ENCODE data around the gene CALHM5.

Gene CALHM5

DNA sequence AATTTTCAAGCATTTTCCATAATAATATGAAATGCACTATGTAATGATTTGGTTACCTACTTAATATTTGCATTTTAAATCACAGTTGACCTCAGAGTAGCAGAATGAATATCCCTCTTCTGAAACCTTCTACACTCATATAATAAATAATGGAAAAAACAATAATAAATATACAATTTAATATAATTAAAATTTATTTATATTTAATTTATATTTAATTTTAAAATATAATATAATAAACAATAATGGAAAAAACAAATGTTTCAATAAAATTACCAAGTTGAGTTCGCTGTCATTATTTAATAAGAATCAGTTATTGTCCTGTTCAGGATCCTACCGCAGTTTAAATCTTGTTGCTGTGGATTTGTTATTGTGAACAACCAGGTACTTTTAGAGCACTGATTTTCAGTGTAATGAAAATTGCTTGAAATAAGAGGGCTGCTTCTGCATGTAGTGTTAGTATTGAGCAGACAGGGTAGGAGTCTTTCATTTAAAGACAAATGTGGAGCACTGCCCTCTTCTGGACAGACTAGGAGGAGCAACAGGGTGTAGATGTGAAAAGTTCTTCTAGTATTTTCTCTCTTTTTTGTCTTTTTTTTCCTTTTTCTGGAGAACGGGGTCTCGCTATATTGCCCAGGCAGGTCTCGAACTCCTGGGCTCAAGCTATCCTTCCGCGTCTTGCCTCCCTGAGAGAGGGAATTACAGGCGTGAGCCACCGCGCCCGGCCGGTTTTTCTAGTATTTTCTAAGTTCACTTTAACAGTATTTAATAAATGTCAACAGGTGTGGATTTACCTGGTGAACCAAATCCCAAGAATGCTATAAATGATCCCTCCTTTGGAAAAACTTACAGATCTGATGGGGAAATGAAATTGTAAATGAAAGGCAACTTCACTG, 20.5 kb downstream of the CALHM5 start:
- Histone ChIP-seq H3K36me3 (ENCODE audit: insufficient read depth, low read length) (no peaks in the 10 kb centered on the region), H3K4me3 (ENCODE audit: low read depth in 1 of 2, low read length in 2 of 2) (no peak overlapping the region), H3K27me3 (ENCODE audit: control insufficient read depth in 1 of 2, insufficient read depth in 2 of 2, low read length in 2 of 2) (no peaks in the 10 kb centered on the region), H3K27ac (ENCODE audit: low read depth, low read length) (no peak overlapping the region), H3K9ac (ENCODE audit: low read length) (no peak overlapping the region), H3K9me3 (ENCODE audit: low read length) (no peaks in the 10 kb centered on the region), H3K4me1 (ENCODE audit: insufficient read depth, low read length) (no peaks in the 10 kb centered on the region)

DNA sequence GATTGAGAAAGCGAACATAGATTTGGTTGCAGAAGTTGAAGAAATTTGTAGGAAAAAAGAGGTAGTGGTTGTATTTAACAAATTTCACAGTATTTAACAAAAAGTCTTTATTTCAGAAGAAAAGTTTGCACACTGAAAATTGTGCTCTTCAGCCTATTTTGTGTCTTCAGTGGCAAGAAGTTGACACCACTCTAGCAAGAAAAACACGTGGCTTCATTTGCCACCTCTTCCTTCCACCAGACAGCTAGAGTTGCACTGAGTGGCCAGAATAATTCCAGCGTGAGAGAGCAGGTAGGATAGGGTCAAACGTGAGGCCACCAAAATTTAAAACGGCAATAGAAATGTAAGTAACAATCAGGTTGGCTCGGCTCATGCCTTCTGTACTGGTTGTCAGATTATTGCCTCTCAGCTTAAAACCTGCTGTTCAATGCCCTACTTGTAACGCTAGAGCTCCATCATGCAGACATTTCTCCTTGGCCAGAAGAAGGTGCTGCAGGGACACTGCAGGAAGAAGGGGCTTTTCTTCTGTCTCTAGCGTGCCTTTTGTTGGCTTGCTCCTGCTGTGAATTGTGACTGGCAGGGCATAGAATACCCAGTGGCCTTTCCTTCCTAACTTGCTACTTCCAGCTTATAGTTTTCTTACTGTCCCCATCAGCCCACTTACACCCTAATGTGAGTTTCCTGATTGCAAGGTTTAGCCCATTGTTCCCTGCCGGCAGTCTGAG, 22.0 kb downstream of the CALHM5 start:
- Histone ChIP-seq H3K4me1 (ENCODE audit: insufficient read depth, low read length) (no peaks in the 10 kb centered on the region), H3K4me3 (ENCODE audit: low read depth in 1 of 2, low read length in 2 of 2) (no peak overlapping the region), H3K9me3 (ENCODE audit: low read length) (no peaks in the 10 kb centered on the region), H3K27ac (ENCODE audit: low read depth, low read length) (no peak overlapping the region), H3K36me3 (ENCODE audit: insufficient read depth, low read length) (no peaks in the 10 kb centered on the region), H3K27me3 (ENCODE audit: control insufficient read depth in 1 of 2, insufficient read depth in 2 of 2, low read length in 2 of 2) (no peaks in the 10 kb centered on the region), H3K9ac (ENCODE audit: low read length) (no peak overlapping the region)

GRCh38 chr6:116535109-116535508, 23.7 kb downstream of the CALHM5 start:
- Histone ChIP-seq H3K4me1 (ENCODE audit: insufficient read depth, low read length) (no peaks in the 10 kb centered on the region), H3K27me3 (ENCODE audit: control insufficient read depth in 1 of 2, insufficient read depth in 2 of 2, low read length in 2 of 2) (no peaks in the 10 kb centered on the region), H3K36me3 (ENCODE audit: insufficient read depth, low read length) (no peaks in the 10 kb centered on the region)

GRCh38 chr6:116536216-116536621, 24.8 kb downstream of the CALHM5 start:
- Histone ChIP-seq H3K4me1 (ENCODE audit: insufficient read depth, low read length) (no peaks in the 10 kb centered on the region), H3K27ac (ENCODE audit: low read depth, low read length) (no peak overlapping the region), H3K9me3 (ENCODE audit: low read length) (no peaks in the 10 kb centered on the region), H3K27me3 (ENCODE audit: control insufficient read depth in 1 of 2, insufficient read depth in 2 of 2, low read length in 2 of 2) (no peaks in the 10 kb centered on the region), H3K9ac (ENCODE audit: low read length) (no peak overlapping the region), H3K4me3 (ENCODE audit: low read depth in 1 of 2, low read length in 2 of 2) (no peak overlapping the region), H3K36me3 (ENCODE audit: insufficient read depth, low read length) (no peaks in the 10 kb centered on the region)

More at GRCh38 chr6:116535109-116535508, 23.7 kb downstream of the CALHM5 start:
- Histone ChIP-seq H3K9ac (ENCODE audit: low read length) (no peak overlapping the region), H3K4me3 (ENCODE audit: low read depth in 1 of 2, low read length in 2 of 2) (no peak overlapping the region), H3K9me3 (ENCODE audit: low read length) (no peaks in the 10 kb centered on the region), H3K27ac (ENCODE audit: low read depth, low read length) (no peak overlapping the region)

DNA sequence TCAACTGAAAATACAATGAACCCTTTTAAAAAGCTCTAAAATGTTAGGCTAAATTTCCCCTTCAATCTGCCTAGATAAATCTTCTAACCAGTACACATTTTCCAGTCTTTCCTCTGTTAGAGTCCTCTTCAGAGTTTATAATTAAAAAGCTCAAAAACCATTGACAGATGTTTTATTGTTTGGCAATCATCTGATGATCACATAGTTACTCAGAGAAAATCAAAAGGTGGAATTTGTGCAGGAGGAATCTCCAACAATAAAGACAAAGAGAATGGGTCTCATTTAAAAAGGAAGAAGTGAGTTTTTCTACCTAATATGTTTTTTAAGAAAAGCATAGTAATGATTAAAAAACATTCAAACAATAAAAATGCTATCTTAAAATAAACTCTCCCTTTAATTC, 31.0 kb downstream of the CALHM5 start:
- no peak overlapping the region for H3K4me3 ChIP-seq (ENCODE audit: low read depth in 1 of 2, low read length in 2 of 2)
- H3K9me3 ChIP-seq (ENCODE audit: low read length): no peaks in the 10 kb centered on the region
- H3K9ac ChIP-seq (ENCODE audit: low read length): no peak overlapping the region
- H3K27ac ChIP-seq (ENCODE audit: low read depth, low read length): no peak overlapping the region
- no peaks in the 10 kb centered on the region for H3K27me3 ChIP-seq (ENCODE audit: control insufficient read depth in 1 of 2, insufficient read depth in 2 of 2, low read length in 2 of 2)
- no peaks in the 10 kb centered on the region for H3K4me1 ChIP-seq (ENCODE audit: insufficient read depth, low read length)
- H3K36me3 ChIP-seq (ENCODE audit: insufficient read depth, low read length): no peaks in the 10 kb centered on the region

- H3K36me3 ChIP-seq (ENCODE audit: insufficient read depth, low read length): no peaks in the 10 kb centered on the region
- H3K27ac ChIP-seq (ENCODE audit: low read depth, low read length): no peak overlapping the region
- no peaks in the 10 kb centered on the region for H3K9me3 ChIP-seq (ENCODE audit: low read length)
- no peaks in the 10 kb centered on the region for H3K4me1 ChIP-seq (ENCODE audit: insufficient read depth, low read length)
- H3K4me3 ChIP-seq (ENCODE audit: low read depth in 1 of 2, low read length in 2 of 2): no peak overlapping the region
- H3K9ac ChIP-seq (ENCODE audit: low read length): no peak overlapping the region
- no peaks in the 10 kb centered on the region for H3K27me3 ChIP-seq (ENCODE audit: control insufficient read depth in 1 of 2, insufficient read depth in 2 of 2, low read length in 2 of 2)
Observed at GRCh38 chr6:116543149-116543548, 31.7 kb downstream of the CALHM5 start.

DNA sequence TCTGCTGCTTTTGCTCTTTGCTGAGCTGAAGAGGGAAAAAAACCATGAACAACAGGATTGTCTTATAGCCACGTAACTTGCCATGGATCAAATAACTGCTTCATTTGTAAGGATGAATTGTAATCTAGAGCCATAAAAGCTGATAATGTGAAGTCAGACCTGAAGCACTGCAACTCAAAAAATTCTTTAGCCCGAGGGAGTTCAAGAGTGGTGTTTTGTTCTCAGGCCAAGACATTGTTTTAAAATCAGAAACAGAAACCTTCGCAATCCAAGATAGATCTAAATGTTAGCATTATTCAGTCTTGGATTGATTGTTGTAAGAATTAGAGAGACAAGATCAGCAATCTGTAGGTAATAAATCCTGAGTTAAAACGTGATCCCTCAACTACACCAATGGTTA, 34.2 kb downstream of the CALHM5 start, which contains the start of gene TRAPPC3L:
TRAPPC3L (minus strand) TSS at position 34 of the 400 bp plus-strand sequence. CDS start 170 bp downstream, outside the sequence.
- Histone ChIP-seq H3K9ac (ENCODE audit: low read length) (no peak within 1 kb of the TSS), H3K36me3 (ENCODE audit: insufficient read depth, low read length) (no peaks in the 10 kb centered on the region), H3K4me3 (ENCODE audit: low read depth in 1 of 2, low read length in 2 of 2) (no peak within 1 kb of the TSS), H3K27me3 (ENCODE audit: control insufficient read depth in 1 of 2, insufficient read depth in 2 of 2, low read length in 2 of 2) (no peaks in the 10 kb centered on the region), H3K9me3 (ENCODE audit: low read length) (no peaks in the 10 kb centered on the region), H3K27ac (ENCODE audit: low read depth, low read length) (no peak within 1 kb of the TSS), H3K4me1 (ENCODE audit: insufficient read depth, low read length) (no peaks in the 10 kb centered on the region)

GRCh38 chr6:116547358-116547757, 35.9 kb downstream of the CALHM5 start:
- H3K27ac ChIP-seq (ENCODE audit: low read depth, low read length): no peak overlapping the region
- no peak overlapping the region for H3K9ac ChIP-seq (ENCODE audit: low read length)
- no peaks in the 10 kb centered on the region for H3K27me3 ChIP-seq (ENCODE audit: control insufficient read depth in 1 of 2, insufficient read depth in 2 of 2, low read length in 2 of 2)
- H3K9me3 ChIP-seq (ENCODE audit: low read length): no peaks in the 10 kb centered on the region
- H3K4me1 ChIP-seq (ENCODE audit: insufficient read depth, low read length): no peaks in the 10 kb centered on the region
- no peak overlapping the region for H3K4me3 ChIP-seq (ENCODE audit: low read depth in 1 of 2, low read length in 2 of 2)
- no peaks in the 10 kb centered on the region for H3K36me3 ChIP-seq (ENCODE audit: insufficient read depth, low read length)

DNA sequence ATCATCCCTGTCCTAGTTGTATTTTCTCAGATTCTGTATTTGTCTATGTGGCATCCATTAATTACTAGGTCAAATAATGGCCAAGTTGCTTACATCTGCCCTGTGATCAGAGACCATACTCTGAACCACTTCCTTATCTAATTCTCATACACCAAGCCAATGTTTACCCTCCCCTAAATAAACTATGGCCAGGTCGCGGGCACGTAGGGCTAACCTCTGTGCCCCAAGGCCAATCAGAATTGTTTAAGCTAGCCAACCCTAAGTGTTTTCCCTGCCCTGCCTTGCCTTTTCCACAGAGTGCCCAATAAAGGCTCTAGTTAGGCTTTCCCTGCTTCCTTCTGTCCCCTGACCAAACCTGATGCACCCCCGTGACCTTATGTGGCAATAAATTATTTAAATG, 39.4 kb downstream of the CALHM5 start:
- H3K4me1 ChIP-seq (ENCODE audit: insufficient read depth, low read length): no peaks in the 10 kb centered on the region
- H3K27ac ChIP-seq (ENCODE audit: low read depth, low read length): no peak overlapping the region
- H3K36me3 ChIP-seq (ENCODE audit: insufficient read depth, low read length): no peaks in the 10 kb centered on the region
- H3K4me3 ChIP-seq (ENCODE audit: low read depth in 1 of 2, low read length in 2 of 2): no peak overlapping the region
- H3K9ac ChIP-seq (ENCODE audit: low read length): no peak overlapping the region
- no peaks in the 10 kb centered on the region for H3K9me3 ChIP-seq (ENCODE audit: low read length)
- no peaks in the 10 kb centered on the region for H3K27me3 ChIP-seq (ENCODE audit: control insufficient read depth in 1 of 2, insufficient read depth in 2 of 2, low read length in 2 of 2)

GRCh38 chr6:116553451-116553850, 42.0 kb downstream of the CALHM5 start, which contains the start of gene CALHM4:
CALHM4 (plus strand) TSS chr6:116553751; CDS start chr6:116553794, 43 bp downstream.
- H3K27ac ChIP-seq (ENCODE audit: low read depth, low read length): no peak within 1 kb of the TSS
- H3K36me3 ChIP-seq (ENCODE audit: insufficient read depth, low read length): no peaks in the 10 kb centered on the region
- H3K9me3 ChIP-seq (ENCODE audit: low read length): no peaks in the 10 kb centered on the region
- H3K4me1 ChIP-seq (ENCODE audit: insufficient read depth, low read length): no peaks in the 10 kb centered on the region
- H3K27me3 ChIP-seq (ENCODE audit: control insufficient read depth in 1 of 2, insufficient read depth in 2 of 2, low read length in 2 of 2): no peaks in the 10 kb centered on the region
- H3K4me3 ChIP-seq (ENCODE audit: low read depth in 1 of 2, low read length in 2 of 2): no peak within 1 kb of the TSS
- H3K9ac ChIP-seq (ENCODE audit: low read length): no peak within 1 kb of the TSS

DNA sequence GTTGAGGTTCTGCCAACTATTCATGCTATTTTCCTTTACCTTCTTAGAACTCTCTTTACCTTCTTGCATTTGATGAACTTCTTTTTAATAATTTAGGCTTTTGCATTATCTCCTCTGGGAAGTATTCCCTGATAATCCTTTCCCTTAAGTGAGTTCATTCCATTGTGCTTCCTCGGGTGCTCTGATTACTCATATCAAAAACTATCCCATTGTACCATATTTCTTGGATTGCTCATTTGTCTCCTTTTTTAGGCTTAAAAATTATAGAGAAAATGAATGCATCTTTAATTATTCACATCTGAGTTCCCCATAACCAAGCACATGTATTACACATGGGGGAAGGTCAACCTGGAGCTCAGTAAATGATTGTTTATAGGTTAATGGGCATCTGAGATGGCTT, 44.6 kb downstream of the CALHM5 start:
- H3K4me1 ChIP-seq (ENCODE audit: insufficient read depth, low read length): peaks cover 5% of the 10 kb centered on the region
- no peak overlapping the region for H3K27ac ChIP-seq (ENCODE audit: low read depth, low read length)
- no peaks in the 10 kb centered on the region for H3K27me3 ChIP-seq (ENCODE audit: control insufficient read depth in 1 of 2, insufficient read depth in 2 of 2, low read length in 2 of 2)
- no peaks in the 10 kb centered on the region for H3K36me3 ChIP-seq (ENCODE audit: insufficient read depth, low read length)
- H3K4me3 ChIP-seq (ENCODE audit: low read depth in 1 of 2, low read length in 2 of 2): no peak overlapping the region
- H3K9ac ChIP-seq (ENCODE audit: low read length): no peak overlapping the region
- no peaks in the 10 kb centered on the region for H3K9me3 ChIP-seq (ENCODE audit: low read length)
